GM18873 (cell line): ENCODE measurements around the gene PRXL2A.

ENCODE experiments used
- ATAC-seq: cut with Tn5 transposase; IDR thresholded peaks from one replicate; pipeline ENCODE4 v1.9.1; 2021; ENCODE audit warnings: mild to moderate bottlenecking, moderate library complexity, moderate number of reproducible peaks; ENCODE audit not compliant: unreplicated experiment, low FRiP score

The PRXL2A gene

GRCh38 chr10:80459047-80459865 is 50.9 kb downstream of the PRXL2A start:
- ATAC-seq, result peak; percentile 54

- no peak for ATAC-seq
Measured at GRCh38 chr10:80460399-80461207, 52.3 kb downstream of the PRXL2A start.

GRCh38 chr10:80461208-80462183 is 53.1 kb downstream of the PRXL2A start:
- ATAC-seq, result no peak

- no peak for ATAC-seq
Measured at GRCh38 chr10:80462299-80462980, 54.1 kb downstream of the PRXL2A start.

GRCh38 chr10:80462981-80463741 is 54.8 kb downstream of the PRXL2A start:
- ATAC-seq, result peak; percentile 42

GRCh38 chr10:80463868-80464267 is 55.5 kb downstream of the PRXL2A start:
- no peak for ATAC-seq

- ATAC-seq, result no peak
Measured at GRCh38 chr10:80464557-80465450, 56.5 kb downstream of the PRXL2A start.

- ATAC-seq, result no peak
Measured at GRCh38 chr10:80465451-80465835, 57.1 kb downstream of the PRXL2A start.

- ATAC-seq, result no peak
Measured at GRCh38 chr10:80465839-80466590, 57.7 kb downstream of the PRXL2A start.

- no peak for ATAC-seq
Measured at GRCh38 chr10:80466724-80467326, 58.5 kb downstream of the PRXL2A start.

- ATAC-seq, result no peak
Measured at GRCh38 chr10:80468002-80468401, 59.7 kb downstream of the PRXL2A start.

GRCh38 chr10:80468806-80469421 is 60.6 kb downstream of the PRXL2A start:
- no peak for ATAC-seq

GRCh38 chr10:80470266-80470665 is 61.9 kb downstream of the PRXL2A start:
- ATAC-seq, result no peak

- no peak for ATAC-seq
Measured at GRCh38 chr10:80471001-80471400, 62.6 kb downstream of the PRXL2A start.

GRCh38 chr10:80471715-80472233 is 63.4 kb downstream of the PRXL2A start:
- peak; percentile 59 for ATAC-seq
